Esophagus squamous epithelium (tissue), 5 donors: ENCODE data around the gene ABCC1. TPM values are rescaled to one million over a fixed set of nuclear protein-coding genes. Genes with fewer than 3 reads are reported as not detected.

Experiments used
- DNase-seq: peaks from one replicate; lab custom pipeline; 2025; lab: John Stamatoyannopoulos, UW
- H3K27ac ChIP-seq, 4 donors: fragments of 200-600 bp; sonication (generic); one replicate each; pipeline ENCODE4 v1.5.1; 2016 to 2019; ENCODE audit warnings: mild to moderate bottlenecking in 1 of 4
- H3K27me3 ChIP-seq, 4 donors: fragments of 200-600 bp; sonication (generic); 1 replicate in 3 of 4; 2 replicates in 1 of 4; pipeline versions ENCODE4 v1.5.1 to v1.6.0; 2017 to 2021; ENCODE audit warnings: antibody characterized with exemption in 1 of 4
- H3K36me3 ChIP-seq, 3 donors: fragments of 200-600 bp; sonication (generic); one replicate each; pipeline ENCODE4 v1.5.1; 2016 to 2019
- H3K4me1 ChIP-seq, 3 donors: fragments of 200-600 bp; sonication (generic); one replicate each; pipeline ENCODE4 v1.5.1; 2017 to 2019
- H3K4me3 ChIP-seq, 4 donors: fragments of 200-600 bp; sonication (generic); 1 replicate in 3 of 4; 2 replicates in 1 of 4; pipeline ENCODE4 v1.5.1; 2016 to 2019; ENCODE audit warnings: mild to moderate bottlenecking in 2 of 4, moderate library complexity in 1 of 4
- H3K9me3 ChIP-seq, 3 donors: fragments of 200-600 bp; sonication (generic); one replicate each; pipeline ENCODE4 v1.5.1; 2016 to 2019
- POLR2A ChIP-seq, 4 donors: fragments of 450-650 bp; IDR thresholded peaks; one replicate each; pipeline ENCODE4 v1.6.1; 2017; ENCODE audit warnings: antibody characterized with exemption in 4 of 4, mild to moderate bottlenecking in 4 of 4, moderate library complexity in 3 of 4
- WGBS, 2 donors: methylation state at CpG; one replicate each; pipeline ENCODE4 v1.1.5; 2018; 5-methylcytosine and 5-hydroxymethylcytosine counted together
- intact Hi-C: fragments of 100-400 bp; cut with DNase I; formaldehyde crosslinking; loops from one replicate; pipeline ENCODE4 v1.15.0; 2022
- total RNA-seq, 4 donors: library from RNA; depleted of rRNA; stranded (reverse); fragments of >200 nt; gene quantifications; one replicate each; pipeline ENCODE4 v1.1.0, GENCODE V29; 2016
- TF ChIP-seq, protein P1 (sequence below), 6 experiments: fragments of 450-650 bp in 4 of 6; fragments of 200-600 bp in 2 of 6; sonication (generic) in 2 of 6; IDR thresholded peaks; one replicate each; pipeline ENCODE4 v1.5.1; 2016 to 2019; ENCODE audit warnings: antibody characterized with exemption in 6 of 6, mild to moderate bottlenecking in 4 of 6, moderate library complexity in 4 of 6
- donor health status: DM: yes; HTN: yes; CAD: no.

ABCC1 gene
- total RNA-seq, 4 donors from 2014 or later, result 22.9 to 56.7 (median 46.9) TPM

DNA sequence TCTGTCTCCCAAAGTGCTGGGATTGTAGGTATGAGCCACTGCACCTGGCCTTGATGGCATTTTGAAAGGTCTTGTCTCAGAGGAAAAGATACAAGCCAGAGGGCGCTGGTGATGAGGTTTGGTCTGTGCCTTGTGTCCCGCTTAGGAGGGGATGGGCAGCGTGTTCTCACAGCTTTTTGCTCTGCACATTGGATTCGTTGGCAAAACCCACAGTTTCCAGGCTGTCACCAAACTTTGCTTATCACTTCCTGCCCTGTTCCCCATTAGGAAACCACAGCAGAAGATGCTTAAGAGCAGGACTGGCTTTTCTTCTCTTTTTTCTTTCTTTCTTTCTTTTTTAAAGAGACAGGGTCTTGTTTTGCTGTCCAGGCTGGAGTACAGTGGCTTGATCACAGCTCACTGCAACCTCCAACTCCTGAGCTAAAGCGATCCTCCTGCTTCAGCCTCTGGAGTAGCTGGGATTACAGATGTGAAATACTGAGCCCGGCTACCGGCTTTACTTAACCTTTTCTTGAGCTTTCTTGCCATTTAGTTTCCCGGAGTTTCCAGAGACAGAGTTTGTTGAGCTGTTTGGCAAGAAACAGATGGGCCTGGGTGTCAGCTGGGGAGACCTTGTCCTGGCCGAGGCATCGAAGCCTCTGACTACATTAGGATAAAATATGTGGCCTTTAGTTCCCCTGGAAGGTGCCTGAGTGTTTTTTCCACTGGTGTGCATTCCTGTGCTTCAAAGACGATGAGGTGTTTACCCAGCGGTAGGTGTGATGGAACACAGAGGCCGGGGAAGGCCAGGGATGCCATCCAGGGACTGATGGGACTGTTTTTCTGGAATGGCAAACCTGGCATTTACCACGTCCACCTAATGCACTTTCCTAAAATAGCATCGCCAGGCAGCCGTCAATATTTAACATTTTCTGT, 112.9 kb downstream of the ABCC1 start:
- no peak for DNase-seq
- Histone ChIP-seq H3K4me3 (no peak overlapping the region), H3K27me3 (no peaks in the 10 kb centered on the region), H3K9me3 (no peaks in the 10 kb centered on the region), H3K4me1 (peaks cover 0 to 6% (median 0%) of the 10 kb centered on the region in 3 donors), H3K36me3 (peaks cover 0 to 95% (median 5%) of the 10 kb centered on the region in 3 donors), H3K27ac (peak overlapping the region; percentile 9 to 59 (median 56))
- intact Hi-C loops, result no loop called here
- TF ChIP-seq POLR2A (IDR thresholded peaks at IDR 0.05), result no peak
- TF ChIP-seq, protein P1, sequence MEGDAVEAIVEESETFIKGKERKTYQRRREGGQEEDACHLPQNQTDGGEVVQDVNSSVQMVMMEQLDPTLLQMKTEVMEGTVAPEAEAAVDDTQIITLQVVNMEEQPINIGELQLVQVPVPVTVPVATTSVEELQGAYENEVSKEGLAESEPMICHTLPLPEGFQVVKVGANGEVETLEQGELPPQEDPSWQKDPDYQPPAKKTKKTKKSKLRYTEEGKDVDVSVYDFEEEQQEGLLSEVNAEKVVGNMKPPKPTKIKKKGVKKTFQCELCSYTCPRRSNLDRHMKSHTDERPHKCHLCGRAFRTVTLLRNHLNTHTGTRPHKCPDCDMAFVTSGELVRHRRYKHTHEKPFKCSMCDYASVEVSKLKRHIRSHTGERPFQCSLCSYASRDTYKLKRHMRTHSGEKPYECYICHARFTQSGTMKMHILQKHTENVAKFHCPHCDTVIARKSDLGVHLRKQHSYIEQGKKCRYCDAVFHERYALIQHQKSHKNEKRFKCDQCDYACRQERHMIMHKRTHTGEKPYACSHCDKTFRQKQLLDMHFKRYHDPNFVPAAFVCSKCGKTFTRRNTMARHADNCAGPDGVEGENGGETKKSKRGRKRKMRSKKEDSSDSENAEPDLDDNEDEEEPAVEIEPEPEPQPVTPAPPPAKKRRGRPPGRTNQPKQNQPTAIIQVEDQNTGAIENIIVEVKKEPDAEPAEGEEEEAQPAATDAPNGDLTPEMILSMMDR (IDR thresholded peaks at IDR 0.05), result peak in 1 of 6 experiments; percentile 9
- 66 to 71% methylated on average over 15 to 16 of the region's 16 CpGs for WGBS, 2 donors

DNA sequence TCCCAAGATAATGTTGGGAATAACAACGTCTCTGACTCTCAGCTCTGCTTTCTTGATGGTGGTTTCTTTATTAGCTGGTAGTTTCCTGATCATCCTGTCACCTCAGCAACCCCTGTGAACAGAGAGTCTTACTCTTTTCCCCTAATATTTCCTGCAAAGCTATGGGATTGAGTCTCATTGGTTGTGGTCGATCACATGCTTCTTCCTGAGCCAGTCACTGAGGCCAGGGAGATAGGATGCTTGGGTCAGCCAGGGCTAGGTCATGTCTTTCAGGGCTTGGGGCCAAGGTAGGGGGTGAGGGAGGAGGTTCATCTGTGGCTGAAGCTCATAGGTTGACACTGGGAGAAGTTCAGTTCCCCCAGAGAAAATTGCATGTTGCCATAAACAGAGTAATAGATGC, 114.3 kb downstream of the ABCC1 start:
- H3K27ac ChIP-seq, result peak overlapping the region in 2 of 4 donors; percentile 2 to 58
- 45 to 75% methylated on average over 2 of the region's 2 CpGs for WGBS, 2 donors

DNA sequence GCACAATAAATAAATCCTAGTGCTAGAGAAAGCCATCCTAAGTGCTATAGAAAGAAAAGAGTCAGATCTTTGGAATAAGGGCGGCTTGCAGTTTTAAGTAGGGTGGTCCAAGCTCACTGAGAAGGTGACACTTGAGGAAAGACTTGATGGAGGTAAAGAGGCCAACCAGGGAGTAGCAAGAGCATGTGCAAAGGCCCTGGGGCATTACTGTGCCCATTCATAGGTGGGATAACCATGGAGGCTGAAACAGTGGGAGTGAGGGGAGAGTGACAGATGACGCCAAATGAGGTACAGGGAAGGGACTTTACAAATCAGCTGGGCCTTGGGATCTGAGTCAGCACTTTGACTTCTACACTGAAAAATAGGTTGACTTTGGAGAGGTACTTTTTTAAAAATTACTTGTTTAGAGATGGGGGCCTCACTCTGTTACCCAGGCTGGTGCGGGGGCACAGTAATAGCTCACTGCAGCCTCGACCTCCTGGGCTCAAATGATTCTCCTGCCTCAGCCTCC, 115.5 kb downstream of the ABCC1 start:
- Histone ChIP-seq H3K4me1 (peaks cover 0 to 16% (median 3%) of the 10 kb centered on the region in 3 donors), H3K27me3 (no peaks in the 10 kb centered on the region), H3K9me3 (no peaks in the 10 kb centered on the region), H3K36me3 (peaks cover 0 to 93% (median 5%) of the 10 kb centered on the region in 3 donors), H3K4me3 (no peak overlapping the region), H3K27ac (peak overlapping the region in 1 of 4 donors; percentile 58)
- DNase-seq, result no peak
- intact Hi-C loops, result no loop called here
- TF ChIP-seq, protein P1 (IDR thresholded peaks at IDR 0.05), result no peak
- TF ChIP-seq POLR2A (IDR thresholded peaks at IDR 0.05), result no peak
- WGBS, 2 donors, result 90 to 96% methylated on average over 4 of the region's 4 CpGs

More for the DNA sequence above, 114.3 kb downstream of the ABCC1 start:
- Histone ChIP-seq H3K36me3 (peaks cover 0 to 95% (median 5%) of the 10 kb centered on the region in 3 donors), H3K4me3 (no peak overlapping the region), H3K27me3 (no peaks in the 10 kb centered on the region), H3K4me1 (peaks cover 0 to 9% (median 3%) of the 10 kb centered on the region in 3 donors), H3K9me3 (no peaks in the 10 kb centered on the region)
- intact Hi-C loops, result no loop called here
- TF ChIP-seq, protein P1 (IDR thresholded peaks at IDR 0.05), result no peak
- no peak for TF ChIP-seq POLR2A (IDR thresholded peaks at IDR 0.05)
- no peak for DNase-seq

DNA sequence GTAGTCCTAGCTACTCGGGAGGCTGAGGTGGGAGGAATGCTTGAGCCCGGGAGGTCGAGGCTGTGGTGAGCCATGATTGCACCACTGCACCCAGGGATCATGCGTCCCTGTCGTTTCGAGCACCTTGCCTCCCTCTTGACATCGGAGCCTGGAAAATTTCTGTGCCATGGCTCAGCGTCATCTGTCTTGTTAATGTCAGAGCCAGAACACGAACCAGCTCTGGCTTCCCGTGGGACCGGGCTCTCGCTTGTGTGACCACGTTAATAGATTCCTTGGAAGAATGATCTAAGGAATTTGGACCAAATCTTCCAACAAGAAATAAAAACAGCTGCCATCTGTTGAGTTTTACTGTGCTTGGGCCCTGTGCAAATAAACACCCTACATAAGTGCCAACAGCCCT, 117.7 kb downstream of the ABCC1 start:
- H3K36me3 ChIP-seq, result peaks cover 0 to 95% (median 8%) of the 10 kb centered on the region in 3 donors
- intact Hi-C loops, result no loop called here
- H3K4me1 ChIP-seq, result peaks cover 0 to 24% (median 3%) of the 10 kb centered on the region in 3 donors
- peak overlapping the region in 3 of 4 donors; percentile 58 to 62 (median 61) for H3K27ac ChIP-seq
- H3K9me3 ChIP-seq, result no peaks in the 10 kb centered on the region
- H3K4me3 ChIP-seq, result no peak overlapping the region
- no peaks in the 10 kb centered on the region for H3K27me3 ChIP-seq
- DNase-seq, result no peak
- 83 to 94% methylated on average over 5 to 12 of the region's 13 CpGs for WGBS, 2 donors
- TF ChIP-seq, protein P1 (IDR thresholded peaks at IDR 0.05), result no peak
- TF ChIP-seq POLR2A (IDR thresholded peaks at IDR 0.05), result no peak
